SJSA1 (cell line): ENCODE results near the gene UNC45B. TPM values are rescaled to one million over a fixed set of nuclear protein-coding genes. Genes with fewer than 3 reads are reported as not detected.

Experiments
- DNase-seq, 2 experiments: peaks; one replicate each; pipeline ENCODE4 v3.0.0-alpha.2; 2015 to 2020; ENCODE audit warnings: low spot score in 2 of 2, low read depth in 1 of 2
- H3K27ac ChIP-seq: fragments of 250-450 bp; sonication (Bioruptor Pico); 2 replicates; pipeline ENCODE4 v1.5.1; 2020; ENCODE audit warnings: mild to moderate bottlenecking, moderate library complexity
- H3K27me3 ChIP-seq: fragments of 250-450 bp; sonication (Bioruptor Pico); replicated peaks from 2 replicates; pipeline ENCODE4 v1.5.1; 2020; ENCODE audit warnings: mild to moderate bottlenecking, moderate library complexity
- H3K36me3 ChIP-seq: fragments of 250-450 bp; sonication (Bioruptor Pico); 2 replicates; pipeline ENCODE4 v1.5.1; 2020; ENCODE audit warnings: mild to moderate bottlenecking
- H3K4me1 ChIP-seq: fragments of 250-450 bp; sonication (Bioruptor Pico); replicated peaks from 2 replicates; pipeline ENCODE4 v1.6.1; 2021; ENCODE audit warnings: mild to moderate bottlenecking
- H3K4me3 ChIP-seq: fragments of 250-450 bp; sonication (Bioruptor Pico); 2 replicates; pipeline ENCODE4 v1.5.1; 2020; ENCODE audit warnings: mild to moderate bottlenecking
- H3K9me3 ChIP-seq: fragments of 250-450 bp; sonication (Bioruptor Pico); replicated peaks from 2 replicates; pipeline ENCODE4 v1.5.1; 2020; ENCODE audit warnings: mild to moderate bottlenecking
- total RNA-seq: library from RNA; depleted of rRNA; stranded (reverse); fragments of >200 nt; shearing (Covaris generic); gene quantifications from 2 replicates; pipeline ENCODE4 v1.2.3, GENCODE V29; 2014

UNC45B gene
- total RNA-seq, 1 experiment from 2014 or later = not detected

- no peak overlapping the region for H3K27ac ChIP-seq
- H3K27me3 ChIP-seq = peaks cover 4% of the 10 kb centered on the region; the same call in 1 of the 2 replicates
- no peaks in the 10 kb centered on the region for H3K4me1 ChIP-seq
- H3K36me3 ChIP-seq = no peaks in the 10 kb centered on the region
- no peak overlapping the region for H3K4me3 ChIP-seq
- no peak for DNase-seq
- H3K9me3 ChIP-seq = no peaks in the 10 kb centered on the region
Observed at GRCh38 chr17:35152421-35153140, 5.0 kb downstream of the UNC45B start.

- Histone ChIP-seq H3K4me1 (no peaks in the 10 kb centered on the region), H3K27ac (no peak overlapping the region)
Observed at GRCh38 chr17:35154196-35155165, 6.9 kb downstream of the UNC45B start.

GRCh38 chr17:35155246-35155645 lies 7.6 kb downstream of the UNC45B start:
- no peak for DNase-seq
- H3K4me1 ChIP-seq = no peaks in the 10 kb centered on the region
- no peak overlapping the region for H3K27ac ChIP-seq
- H3K36me3 ChIP-seq = no peaks in the 10 kb centered on the region
- H3K27me3 ChIP-seq = peaks cover 4% of the 10 kb centered on the region; the same call in 1 of the 2 replicates
- no peaks in the 10 kb centered on the region for H3K9me3 ChIP-seq
- H3K4me3 ChIP-seq = no peak overlapping the region

More at GRCh38 chr17:35154196-35155165, 6.9 kb downstream of the UNC45B start:
- Histone ChIP-seq H3K27me3 (peaks cover 4% of the 10 kb centered on the region; the same call in 1 of the 2 replicates), H3K36me3 (no peaks in the 10 kb centered on the region), H3K4me3 (no peak overlapping the region), H3K9me3 (no peaks in the 10 kb centered on the region)
- DNase-seq = no peak

GRCh38 chr17:35159940-35160339 lies 12.3 kb downstream of the UNC45B start:
- Histone ChIP-seq H3K27ac (no peak overlapping the region), H3K9me3 (no peaks in the 10 kb centered on the region; the same call in 1 of the 2 replicates), H3K4me1 (no peaks in the 10 kb centered on the region), H3K27me3 (no peaks in the 10 kb centered on the region), H3K36me3 (no peaks in the 10 kb centered on the region), H3K4me3 (no peak overlapping the region)
- no peak for DNase-seq

GRCh38 chr17:35160354-35161201 lies 13.0 kb downstream of the UNC45B start:
- H3K27ac ChIP-seq = no peak overlapping the region
- no peaks in the 10 kb centered on the region for H3K36me3 ChIP-seq
- no peaks in the 10 kb centered on the region; the same call in 1 of the 2 replicates for H3K9me3 ChIP-seq
- no peak for DNase-seq
- no peak overlapping the region for H3K4me3 ChIP-seq
- H3K4me1 ChIP-seq = no peaks in the 10 kb centered on the region
- no peaks in the 10 kb centered on the region for H3K27me3 ChIP-seq

GRCh38 chr17:35161281-35161761 lies 13.7 kb downstream of the UNC45B start:
- Histone ChIP-seq H3K36me3 (no peaks in the 10 kb centered on the region), H3K4me1 (no peaks in the 10 kb centered on the region), H3K27me3 (no peaks in the 10 kb centered on the region), H3K27ac (no peak overlapping the region), H3K9me3 (no peaks in the 10 kb centered on the region; the same call in 1 of the 2 replicates), H3K4me3 (no peak overlapping the region)
- no peak for DNase-seq

- no peaks in the 10 kb centered on the region for H3K27me3 ChIP-seq
Observed at GRCh38 chr17:35162755-35163154, 15.1 kb downstream of the UNC45B start.

GRCh38 chr17:35163886-35164285 lies 16.3 kb downstream of the UNC45B start:
- no peaks in the 10 kb centered on the region for H3K36me3 ChIP-seq
- H3K4me3 ChIP-seq = no peak overlapping the region
- H3K9me3 ChIP-seq = no peaks in the 10 kb centered on the region; the same call in 1 of the 2 replicates
- H3K27ac ChIP-seq = no peak overlapping the region
- DNase-seq = no peak
- H3K4me1 ChIP-seq = no peaks in the 10 kb centered on the region
- H3K27me3 ChIP-seq = no peaks in the 10 kb centered on the region

More at GRCh38 chr17:35162755-35163154, 15.1 kb downstream of the UNC45B start:
- no peak overlapping the region for H3K27ac ChIP-seq
- H3K9me3 ChIP-seq = no peaks in the 10 kb centered on the region; the same call in 1 of the 2 replicates
- no peaks in the 10 kb centered on the region for H3K36me3 ChIP-seq
- no peak overlapping the region for H3K4me3 ChIP-seq
- DNase-seq = no peak
- H3K4me1 ChIP-seq = no peaks in the 10 kb centered on the region

GRCh38 chr17:35164716-35165115 lies 17.1 kb downstream of the UNC45B start:
- no peak for DNase-seq
- H3K27me3 ChIP-seq = no peaks in the 10 kb centered on the region

GRCh38 chr17:35166526-35166925 lies 18.9 kb downstream of the UNC45B start:
- H3K27me3 ChIP-seq = no peaks in the 10 kb centered on the region
- no peaks in the 10 kb centered on the region for H3K9me3 ChIP-seq
- no peak for DNase-seq
- H3K4me1 ChIP-seq = no peaks in the 10 kb centered on the region; the same call in 1 of the 2 replicates
- H3K4me3 ChIP-seq = no peak overlapping the region
- H3K27ac ChIP-seq = no peak overlapping the region
- H3K36me3 ChIP-seq = no peaks in the 10 kb centered on the region

More at GRCh38 chr17:35164716-35165115, 17.1 kb downstream of the UNC45B start:
- H3K36me3 ChIP-seq = no peaks in the 10 kb centered on the region
- no peaks in the 10 kb centered on the region; the same call in 1 of the 2 replicates for H3K9me3 ChIP-seq
- H3K27ac ChIP-seq = no peak overlapping the region
- H3K4me3 ChIP-seq = no peak overlapping the region
- no peaks in the 10 kb centered on the region for H3K4me1 ChIP-seq

GRCh38 chr17:35167046-35167445 lies 19.4 kb downstream of the UNC45B start:
- no peaks in the 10 kb centered on the region for H3K36me3 ChIP-seq
- no peak for DNase-seq

GRCh38 chr17:35167666-35168065 lies 20.0 kb downstream of the UNC45B start:
- H3K4me3 ChIP-seq = no peak overlapping the region
- no peak overlapping the region for H3K27ac ChIP-seq
- no peak for DNase-seq
- peaks cover 5% of the 10 kb centered on the region; the same call in 1 of the 2 replicates for H3K4me1 ChIP-seq
- H3K27me3 ChIP-seq = no peaks in the 10 kb centered on the region
- no peaks in the 10 kb centered on the region for H3K9me3 ChIP-seq
- H3K36me3 ChIP-seq = no peaks in the 10 kb centered on the region

More at GRCh38 chr17:35167046-35167445, 19.4 kb downstream of the UNC45B start:
- Histone ChIP-seq H3K27me3 (no peaks in the 10 kb centered on the region), H3K4me3 (no peak overlapping the region), H3K27ac (no peak overlapping the region), H3K4me1 (peaks cover 5% of the 10 kb centered on the region; the same call in 1 of the 2 replicates), H3K9me3 (no peaks in the 10 kb centered on the region)
